HAP-1 (cell line): Measurements from ENCODE around the gene TSPAN1.

Experiments used
- DNase-seq, 2 experiments: peaks; one replicate each; pipeline ENCODE4 v3.0.0-alpha.2; 2016 to 2020; ENCODE audit warnings: low spot score in 2 of 2
- H3K27me3 ChIP-seq: fragments of 250-450 bp; sonication (Bioruptor Pico); 2 replicates; pipeline ENCODE4 v1.5.1; 2020; ENCODE audit warnings: low read depth, mild to moderate bottlenecking, moderate library complexity
- H3K36me3 ChIP-seq: fragments of 250-450 bp; sonication (Bioruptor Pico); replicated peaks from 2 replicates; pipeline ENCODE4 v1.5.1; 2020; ENCODE audit warnings: mild to moderate bottlenecking
- H3K4me1 ChIP-seq: fragments of 250-450 bp; sonication (Bioruptor Pico); 2 replicates; pipeline ENCODE4 v1.5.1; 2020; ENCODE audit warnings: mild to moderate bottlenecking
- H3K4me3 ChIP-seq: fragments of 250-450 bp; sonication (Bioruptor Pico); 2 replicates; pipeline ENCODE4 v1.5.1; 2020; ENCODE audit warnings: mild to moderate bottlenecking, moderate library complexity
- H3K9me3 ChIP-seq: fragments of 250-450 bp; sonication (Bioruptor Pico); 2 replicates; pipeline ENCODE4 v1.5.1; 2020; ENCODE audit warnings: mild to moderate bottlenecking, moderate library complexity
- in situ Hi-C: fragments of 300-500 bp; cut with MboI; formaldehyde crosslinking; loops from 3 replicates; pipeline ENCODE4 v1.14.3; 2020; ENCODE audit warnings: low sequenced_read_pairs, inconsistent platforms, mixed read lengths

The TSPAN1 gene

GRCh38 chr1:46150085-46150484, 24.8 kb upstream of the TSPAN1 start:
- H3K4me3 ChIP-seq, result no peak overlapping the region
- no peaks in the 10 kb centered on the region for H3K9me3 ChIP-seq
- H3K27me3 ChIP-seq, result no peaks in the 10 kb centered on the region
- no peaks in the 10 kb centered on the region for H3K4me1 ChIP-seq
- DNase-seq, result no peak
- no peaks in the 10 kb centered on the region for H3K36me3 ChIP-seq
- in situ Hi-C loops, result no loop called here

GRCh38 chr1:46152016-46152415, 22.9 kb upstream of the TSPAN1 start:
- in situ Hi-C loops, result no loop called here
- DNase-seq, result no peak
- H3K4me3 ChIP-seq, result no peak overlapping the region
- H3K9me3 ChIP-seq, result no peaks in the 10 kb centered on the region
- no peaks in the 10 kb centered on the region for H3K27me3 ChIP-seq
- no peaks in the 10 kb centered on the region for H3K36me3 ChIP-seq
- H3K4me1 ChIP-seq, result no peaks in the 10 kb centered on the region

GRCh38 chr1:46153228-46153627, 21.7 kb upstream of the TSPAN1 start:
- in situ Hi-C loops, result no loop called here
- no peak overlapping the region for H3K4me3 ChIP-seq
- H3K4me1 ChIP-seq, result no peaks in the 10 kb centered on the region
- H3K9me3 ChIP-seq, result no peaks in the 10 kb centered on the region
- H3K36me3 ChIP-seq, result no peaks in the 10 kb centered on the region
- H3K27me3 ChIP-seq, result no peaks in the 10 kb centered on the region
- DNase-seq, result no peak

- in situ Hi-C loops, result no loop called here
- H3K4me3 ChIP-seq, result no peak overlapping the region
- H3K9me3 ChIP-seq, result no peaks in the 10 kb centered on the region
- no peak for DNase-seq
- no peaks in the 10 kb centered on the region for H3K36me3 ChIP-seq
- no peaks in the 10 kb centered on the region for H3K27me3 ChIP-seq
- no peaks in the 10 kb centered on the region for H3K4me1 ChIP-seq
These were observed 21.2 kb upstream of the TSPAN1 start for GRCh38 chr1:46153732-46154131.

GRCh38 chr1:46157916-46158311, 17.0 kb upstream of the TSPAN1 start:
- Histone ChIP-seq H3K36me3 (no peaks in the 10 kb centered on the region), H3K9me3 (no peaks in the 10 kb centered on the region), H3K27me3 (no peaks in the 10 kb centered on the region), H3K4me1 (no peaks in the 10 kb centered on the region), H3K4me3 (no peak overlapping the region)
- DNase-seq, result no peak
- in situ Hi-C loops, result no loop called here

GRCh38 chr1:46158312-46159281, 16.3 kb upstream of the TSPAN1 start:
- Histone ChIP-seq H3K4me3 (no peak overlapping the region), H3K36me3 (no peaks in the 10 kb centered on the region), H3K9me3 (no peaks in the 10 kb centered on the region), H3K4me1 (no peaks in the 10 kb centered on the region), H3K27me3 (no peaks in the 10 kb centered on the region)
- no peak for DNase-seq
- in situ Hi-C loops, result no loop called here

- H3K4me3 ChIP-seq, result no peak overlapping the region
- no peaks in the 10 kb centered on the region for H3K27me3 ChIP-seq
- no peaks in the 10 kb centered on the region for H3K9me3 ChIP-seq
- no peaks in the 10 kb centered on the region for H3K36me3 ChIP-seq
- no peak for DNase-seq
- in situ Hi-C loops, result no loop called here
- H3K4me1 ChIP-seq, result no peaks in the 10 kb centered on the region
These were observed 15.4 kb upstream of the TSPAN1 start for GRCh38 chr1:46159516-46159915.

- no peak overlapping the region for H3K4me3 ChIP-seq
- DNase-seq, result no peak
- in situ Hi-C loops, result no loop called here
- H3K36me3 ChIP-seq, result no peaks in the 10 kb centered on the region
- no peaks in the 10 kb centered on the region for H3K27me3 ChIP-seq
- no peaks in the 10 kb centered on the region for H3K4me1 ChIP-seq
- no peaks in the 10 kb centered on the region for H3K9me3 ChIP-seq
These were observed 14.7 kb upstream of the TSPAN1 start for GRCh38 chr1:46160212-46160611.

- no peaks in the 10 kb centered on the region for H3K36me3 ChIP-seq
- no peaks in the 10 kb centered on the region for H3K4me1 ChIP-seq
- peaks cover 4% of the 10 kb centered on the region for H3K27me3 ChIP-seq
- H3K9me3 ChIP-seq, result no peaks in the 10 kb centered on the region; the same call in 1 of the 2 replicates
- H3K4me3 ChIP-seq, result no peak overlapping the region
- no peak for DNase-seq
- in situ Hi-C loops, result no loop called here
These were observed 8.1 kb upstream of the TSPAN1 start for GRCh38 chr1:46166521-46167462.

GRCh38 chr1:46168477-46168876, 6.4 kb upstream of the TSPAN1 start:
- H3K27me3 ChIP-seq, result peaks cover 4% of the 10 kb centered on the region
- no peaks in the 10 kb centered on the region for H3K36me3 ChIP-seq
- H3K4me3 ChIP-seq, result no peak overlapping the region
- no peak for DNase-seq
- H3K9me3 ChIP-seq, result no peaks in the 10 kb centered on the region; the same call in 1 of the 2 replicates
- in situ Hi-C loops, result no loop called here
- no peaks in the 10 kb centered on the region for H3K4me1 ChIP-seq

- in situ Hi-C loops, result no loop called here
- no peak overlapping the region for H3K4me3 ChIP-seq
These were observed 5.0 kb upstream of the TSPAN1 start for GRCh38 chr1:46169811-46170454.

GRCh38 chr1:46171351-46171750, 3.5 kb upstream of the TSPAN1 start:
- DNase-seq, result no peak
- no peaks in the 10 kb centered on the region for H3K9me3 ChIP-seq
- no peaks in the 10 kb centered on the region for H3K4me1 ChIP-seq
- in situ Hi-C loops, result no loop called here
- no peak overlapping the region for H3K4me3 ChIP-seq
- no peaks in the 10 kb centered on the region for H3K36me3 ChIP-seq
- peaks cover 4% of the 10 kb centered on the region for H3K27me3 ChIP-seq

More at GRCh38 chr1:46169811-46170454, 5.0 kb upstream of the TSPAN1 start:
- peaks cover 4% of the 10 kb centered on the region for H3K27me3 ChIP-seq
- H3K9me3 ChIP-seq, result no peaks in the 10 kb centered on the region; the same call in 1 of the 2 replicates
- no peaks in the 10 kb centered on the region for H3K4me1 ChIP-seq
- H3K36me3 ChIP-seq, result no peaks in the 10 kb centered on the region
- no peak for DNase-seq

GRCh38 chr1:46171871-46172270, 3.0 kb upstream of the TSPAN1 start:
- Histone ChIP-seq H3K36me3 (no peaks in the 10 kb centered on the region), H3K27me3 (peaks cover 4% of the 10 kb centered on the region), H3K9me3 (no peaks in the 10 kb centered on the region), H3K4me3 (no peak overlapping the region), H3K4me1 (no peaks in the 10 kb centered on the region)
- no peak for DNase-seq
- in situ Hi-C loops, result no loop called here
